Panc1 (cell line): ENCODE data around the gene MPDU1. TPM values are rescaled to one million over a fixed set of nuclear protein-coding genes. Genes with fewer than 3 reads are reported as not detected.

Experiments used
- ATAC-seq: fragments of 200-7000 bp; cut with Tn5 transposase; 2 replicates; pipeline ENCODE4 v1.9.1; 2020; ENCODE audit warnings: mild to moderate bottlenecking, moderate library complexity
- BruUV-seq: library from RNA; stranded (reverse); fragments of 400-500 nt; replicated peaks from 2 replicates; lab custom pipeline; 2021; lab: Mats Ljungman, UMichigan
- CTCF ChIA-PET: fragments of 300-600 bp; sonication (Branson Sonifier 250); formaldehyde crosslinking; loops from one replicate; lab custom pipeline; 2022; ENCODE audit warnings: antibody characterized with exemption; lab: Charles Lee
- POLR2A ChIA-PET: fragments of 300-600 bp; sonication (Branson Sonifier 250); formaldehyde crosslinking; loops from one replicate; lab custom pipeline; 2022; ENCODE audit warnings: antibody characterized with exemption; lab: Charles Lee
- DNase-seq: peaks from one replicate; pipeline ENCODE4 v3.0.0-alpha.2; 2010; ENCODE audit warnings: low read depth, low spot score
- H3K27ac ChIP-seq: 2 replicates; pipeline ENCODE4 v1.5.1; 2011; ENCODE audit warnings: mild to moderate bottlenecking, low read length, inconsistent platforms
- H3K27me3 ChIP-seq: fragments of 200-500 bp; sonication (Bioruptor generic); 2 replicates; pipeline ENCODE4 v1.6.0; 2014; ENCODE audit warnings: low read length, inconsistent platforms; ENCODE audit not compliant: control insufficient read depth, insufficient read depth
- H3K36me3 ChIP-seq: fragments of 200-500 bp; sonication (Bioruptor generic); 2 replicates; pipeline ENCODE4 v1.5.1; 2014; ENCODE audit warnings: inconsistent platforms, mild to moderate bottlenecking, low read length, moderate library complexity; ENCODE audit not compliant: control insufficient read depth, insufficient read depth
- H3K4me1 ChIP-seq: 2 replicates; pipeline ENCODE4 v1.5.1; 2011; ENCODE audit warnings: inconsistent platforms, mild to moderate bottlenecking, low read length, moderate library complexity; ENCODE audit not compliant: control insufficient read depth, insufficient read depth
- H3K4me3 ChIP-seq, 2 experiments: 2 replicates each; pipeline ENCODE4 v1.5.1; 2011 to 2012; ENCODE audit warnings: low read depth in 2 of 2, low read length in 2 of 2, mild to moderate bottlenecking in 2 of 2, inconsistent platforms in 1 of 2, moderate library complexity in 1 of 2
- H3K9me3 ChIP-seq: fragments of 200-500 bp; sonication (Bioruptor generic); 2 replicates; pipeline ENCODE4 v1.5.1; 2014; ENCODE audit warnings: low read depth, mild to moderate bottlenecking, inconsistent platforms, low read length, moderate library complexity; ENCODE audit not compliant: control insufficient read depth, insufficient read depth
- CTCF ChIP-seq: fragments of 450-650 bp; IDR thresholded peaks from 2 replicates; pipeline ENCODE4 v1.5.1; 2017; ENCODE audit warnings: mild to moderate bottlenecking
- POLR2AphosphoS5 ChIP-seq: IDR thresholded peaks from 2 replicates; pipeline ENCODE4 v1.6.1; 2012; ENCODE audit warnings: mild to moderate bottlenecking, low read depth, low read length, moderate library complexity
- REST ChIP-seq, 2 experiments: IDR thresholded peaks; 2 replicates each; pipeline ENCODE4 v1.6.1; 2011 to 2012; ENCODE audit warnings: low read depth in 2 of 2, control low read depth in 1 of 2, low read length in 1 of 2, mild to moderate bottlenecking in 1 of 2, moderate library complexity in 1 of 2; ENCODE audit not compliant: insufficient read depth in 1 of 2
- SIN3A ChIP-seq: IDR thresholded peaks from 2 replicates; pipeline ENCODE4 v1.6.1; 2012; ENCODE audit warnings: low read depth, mild to moderate bottlenecking, low read length, moderate library complexity, borderline replicate concordance; ENCODE audit not compliant: insufficient read depth
- TCF7L2 ChIP-seq: IDR thresholded peaks from 2 replicates; pipeline ENCODE4 v1.6.1; 2011; ENCODE audit warnings: mild to moderate bottlenecking, low read depth, low read length, inconsistent platforms
- in situ Hi-C: cut with HindIII; loops from 2 replicates; pipeline ENCODE4 v1.10.0; 2016; ENCODE audit warnings: low sequenced_read_pairs, low pct_unique_long_range_greater_than_20kb
- intact Hi-C: fragments of 100-400 bp; cut with micrococcal nuclease; formaldehyde crosslinking; loops from one replicate; pipeline ENCODE4 v1.10.0; 2022; ENCODE audit not compliant: unreplicated experiment
- total RNA-seq: library from RNA; stranded (reverse); gene quantifications from one replicate; pipeline ENCODE4 v1.2.1, GENCODE V29; 2021; ENCODE audit not compliant: unreplicated experiment

MPDU1 gene
- total RNA-seq, 1 experiment from 2014 or later: 47.1 TPM

GRCh38 chr17:7614425-7615264 is 31.0 kb downstream of the MPDU1 start, which contains the start of gene FXR2:
FXR2 (minus strand) TSS chr17:7614897; CDS start chr17:7614532, 365 bp downstream.
- BruUV-seq: no TSS peak
- no peak for TF ChIP-seq POLR2AphosphoS5
- TF ChIP-seq SIN3A: peak; percentile 23; the same call in 1 of the 2 replicates
- TF ChIP-seq TCF7L2: no peak
- TF ChIP-seq REST (IDR thresholded peaks at IDR 0.05; ENCODE audit: insufficient read depth in 1 of 2, low read depth in 2 of 2, low read length in 1 of 2): 0 out of 4 replicates have a peak, but pooled peaks of 1 of the 2 experiments have one; percentile 21
- peak; percentile 84 for TF ChIP-seq CTCF
- Histone ChIP-seq H3K4me1 (peaks cover 14% of the 10 kb centered on the region), H3K36me3 (peaks cover 3% of the 10 kb centered on the region; the same call in 1 of the 2 replicates), H3K9me3 (no peaks in the 10 kb centered on the region), H3K27ac (peak within 1 kb of the TSS; percentile 88), H3K27me3 (no peaks in the 10 kb centered on the region), H3K4me3 (peak within 1 kb of the TSS; percentile 83 to 91)
- intact Hi-C loops: no loop called here
- CTCF ChIA-PET: interaction anchor here (0.5 kb wide), 1 partner anchor 73 kb away, joined by 4 read pairs; the partner anchor contains the start of gene TP53
- in situ Hi-C loops: no loop called here
- DNase-seq (peak; percentile 99), ATAC-seq (peak; percentile 98)
- POLR2A ChIA-PET: interaction anchor here (0.6 kb wide), 2 partner anchors 269 to 527 kb away, joined by 3 read pairs; no protein-coding TSS in a partner anchor

- ChIA-PET POLR2A (interaction anchor here (0.6 kb wide), 3 partner anchors 269 to 555 kb away, joined by 3 to 9 read pairs (median 3); no protein-coding TSS in a partner anchor), CTCF (interaction anchor here (0.6 kb wide), 1 partner anchor 20 kb away, joined by 3 read pairs; no protein-coding TSS in a partner anchor)
- peak overlapping the region; percentile 81 for H3K27ac ChIP-seq
- no peak for ATAC-seq
- DNase-seq: no peak
- intact Hi-C loops: no loop called here
- in situ Hi-C loops: no loop called here
- H3K9me3 ChIP-seq: no peaks in the 10 kb centered on the region
- no TSS peak for BruUV-seq
- H3K27me3 ChIP-seq: no peaks in the 10 kb centered on the region
- TF ChIP-seq SIN3A (no peak), POLR2AphosphoS5 (no peak), REST (IDR thresholded peaks at IDR 0.05; ENCODE audit: insufficient read depth in 1 of 2, low read depth in 2 of 2, low read length in 1 of 2) (no peak), TCF7L2 (no peak)
- peaks cover 14% of the 10 kb centered on the region for H3K4me1 ChIP-seq
- H3K36me3 ChIP-seq: peaks cover 3% of the 10 kb centered on the region; the same call in 1 of the 2 replicates
- peak overlapping the region; percentile 60 to 83 for H3K4me3 ChIP-seq
These were observed 31.7 kb downstream of the MPDU1 start for GRCh38 chr17:7615265-7615747.
